Liver (tissue), 9 donors: ENCODE results near the gene ARHGEF4. TPM values are rescaled to one million over a fixed set of nuclear protein-coding genes. Genes with fewer than 3 reads are reported as not detected.

Experiments
- DNase-seq: peaks from one replicate; pipeline ENCODE4 v3.0.0-alpha.2; 2017; ENCODE audit warnings: low spot score
- H3K27ac ChIP-seq, 2 donors: one replicate each; pipeline ENCODE4 v1.7.0; 2013; ENCODE audit warnings: inconsistent platforms in 2 of 2, low read length in 2 of 2, control low read depth in 1 of 2, low read depth in 1 of 2, mild to moderate bottlenecking in 1 of 2
- H3K27me3 ChIP-seq, 4 donors: one replicate each; pipeline versions ENCODE4 v1.6.1 to v1.7.0; 2013; ENCODE audit warnings: low read length in 3 of 4, inconsistent platforms in 1 of 4, mild to moderate bottlenecking in 1 of 4, moderate library complexity in 1 of 4; ENCODE audit not compliant: control insufficient read depth in 4 of 4, insufficient read depth in 4 of 4
- H3K36me3 ChIP-seq, 4 donors: one replicate each; pipeline versions ENCODE4 v1.6.1 to v1.7.0; 2013; ENCODE audit warnings: low read length in 3 of 4, mild to moderate bottlenecking in 3 of 4, low read depth in 1 of 4, moderate library complexity in 1 of 4; ENCODE audit not compliant: control insufficient read depth in 4 of 4, insufficient read depth in 3 of 4
- H3K4me1 ChIP-seq, 4 donors: one replicate each; pipeline versions ENCODE4 v1.6.1 to v1.7.0; 2013; ENCODE audit warnings: low read length in 3 of 4, mild to moderate bottlenecking in 3 of 4, moderate library complexity in 1 of 4; ENCODE audit not compliant: control insufficient read depth in 4 of 4, insufficient read depth in 4 of 4
- H3K4me3 ChIP-seq, 3 donors: one replicate each; pipeline versions ENCODE4 v1.6.1 to v1.7.0; 2013; ENCODE audit warnings: low read length in 3 of 3, control low read depth in 1 of 3, low read depth in 1 of 3, mild to moderate bottlenecking in 1 of 3
- H3K9ac ChIP-seq, 2 donors: one replicate each; pipeline ENCODE4 v1.7.0; 2013; ENCODE audit warnings: low read length in 2 of 2, mild to moderate bottlenecking in 2 of 2, moderate library complexity in 2 of 2, control low read depth in 1 of 2, low read depth in 1 of 2
- H3K9me3 ChIP-seq, 4 donors: one replicate each; pipeline versions ENCODE4 v1.6.1 to v1.7.0; 2013; ENCODE audit warnings: low read length in 3 of 4; ENCODE audit not compliant: control insufficient read depth in 4 of 4
- EGR1 ChIP-seq, 2 donors: IDR thresholded peaks; 2 replicates each; pipeline ENCODE4 v1.6.1; 2016 to 2018; ENCODE audit warnings: antibody characterized with exemption in 2 of 2, low read depth in 2 of 2
- FOXA1 ChIP-seq: IDR thresholded peaks from 2 replicates; pipeline ENCODE4 v1.6.1; 2016; ENCODE audit warnings: antibody characterized with exemption
- FOXA2 ChIP-seq: IDR thresholded peaks from 2 replicates; pipeline ENCODE4 v1.6.1; 2016; ENCODE audit warnings: antibody characterized with exemption
- GABPA ChIP-seq, 2 donors: IDR thresholded peaks in 1 of 2; conservative IDR thresholded peaks in 1 of 2; 2 replicates each; pipeline ENCODE4 v1.6.1; 2016; ENCODE audit warnings: antibody characterized with exemption in 2 of 2, mild to moderate bottlenecking in 1 of 2, moderate library complexity in 1 of 2
- HNF4A ChIP-seq, 2 donors: conservative IDR thresholded peaks; 2 replicates each; pipeline ENCODE4 v1.6.1; 2016; ENCODE audit warnings: antibody characterized with exemption in 2 of 2, mild to moderate bottlenecking in 2 of 2
- HNF4G ChIP-seq: IDR thresholded peaks from 2 replicates; pipeline ENCODE4 v1.6.1; 2016; ENCODE audit warnings: antibody characterized with exemption
- JUND ChIP-seq, 2 donors: IDR thresholded peaks; 2 replicates each; pipeline ENCODE4 v1.6.1; 2016; ENCODE audit warnings: antibody characterized with exemption in 2 of 2
- NR2F2 ChIP-seq: IDR thresholded peaks from 2 replicates; pipeline ENCODE4 v1.6.1; 2016; ENCODE audit warnings: antibody characterized with exemption
- RAD21 ChIP-seq, 2 donors: IDR thresholded peaks; 2 replicates each; pipeline ENCODE4 v1.6.1; 2016; ENCODE audit warnings: antibody characterized with exemption in 2 of 2, mild to moderate bottlenecking in 2 of 2
- RXRA ChIP-seq, 2 donors: IDR thresholded peaks; 2 replicates each; pipeline ENCODE4 v1.6.1; 2017 to 2018; ENCODE audit warnings: antibody characterized with exemption in 2 of 2, mild to moderate bottlenecking in 1 of 2
- SP1 ChIP-seq: IDR thresholded peaks from 2 replicates; pipeline ENCODE4 v1.6.1; 2018; ENCODE audit warnings: antibody characterized with exemption, mild to moderate bottlenecking
- TAF1 ChIP-seq: conservative IDR thresholded peaks from 2 replicates; pipeline ENCODE4 v1.6.1; 2016; ENCODE audit warnings: antibody characterized with exemption, mild to moderate bottlenecking
- YY1 ChIP-seq: IDR thresholded peaks from 2 replicates; pipeline ENCODE4 v1.6.1; 2016; ENCODE audit warnings: antibody characterized with exemption, mild to moderate bottlenecking
- WGBS: extraction: QIAGEN DNeasy Blood & Tissue Kit; methylation state at CpG from one replicate; pipeline ENCODE4 v1.1.7; 2013; 5-methylcytosine and 5-hydroxymethylcytosine counted together
- polyA plus RNA-seq, 2 donors: library from polyadenylated mRNA; stranded (reverse) in 1 of 2; unstranded in 1 of 2; fragments of 200-250 nt in 1 of 2; fragments of >200 nt in 1 of 2; fragmentation: Nextera tagmentation in 1 of 2; extraction: Ambion mirVana in 1 of 2; gene quantifications; one replicate each; pipeline versions ENCODE4 v1.2.1 to v1.2.3, GENCODE V29; 2013 to 2015
- total RNA-seq, 2 donors: library from RNA; depleted of rRNA; stranded (reverse); fragments of >200 nt; gene quantifications; one replicate each; pipeline ENCODE4 v1.2.3, GENCODE V29; 2014
- TF ChIP-seq, protein P1 (sequence below): IDR thresholded peaks from 2 replicates; pipeline ENCODE4 v1.6.1; 2016; ENCODE audit warnings: antibody characterized with exemption
- TF ChIP-seq, protein P2 (sequence below): IDR thresholded peaks from 2 replicates; pipeline ENCODE4 v1.6.1; 2016; ENCODE audit warnings: antibody characterized with exemption
- TF ChIP-seq, protein P3 (sequence below): fragments of 150-350 bp; IDR thresholded peaks from 2 replicates; pipeline ENCODE4 v1.5.1; 2017; ENCODE audit warnings: improper control_type of control experiment, low read depth, low read length; ENCODE audit not compliant: missing input control
- TF ChIP-seq, protein P4 (sequence below): IDR thresholded peaks from 2 replicates; pipeline ENCODE4 v1.6.1; 2016; ENCODE audit warnings: antibody characterized with exemption
- donor health status: healthy.
- donor health status: healthy.
- donor health status: healthy.
- donor health status: healthy.
- donor health status: healthy.

ARHGEF4 gene
- total and polyA plus RNA-seq, 4 donors: 0.08 TPM; not detected in 2

DNA sequence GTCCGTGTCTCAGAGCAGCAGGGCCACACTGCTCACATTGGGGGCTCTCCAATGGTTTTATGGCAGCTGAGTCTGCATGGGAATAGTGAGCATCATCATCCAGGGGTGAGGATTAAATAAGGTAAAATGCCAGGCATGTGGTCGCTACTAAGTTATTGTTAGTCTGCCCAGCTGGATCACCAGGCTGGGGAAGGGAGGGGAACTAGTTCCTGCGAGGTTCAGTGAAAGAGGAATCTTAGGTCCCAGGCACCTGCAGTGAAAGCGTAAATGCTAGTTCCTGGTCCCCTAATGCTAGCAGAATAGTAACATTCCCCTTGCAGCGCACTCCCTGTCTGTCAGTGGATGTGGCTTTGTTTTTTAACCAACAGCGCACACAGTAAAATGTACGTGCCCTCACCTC, 60.1 kb downstream of the ARHGEF4 start:
- TF ChIP-seq HNF4A (conservative IDR thresholded peaks at IDR 0.05) (no peak), RXRA (IDR thresholded peaks at IDR 0.05) (no peak), GABPA (IDR thresholded peaks at IDR 0.05 in 1 of 2, conservative IDR thresholded peaks at IDR 0.05 in 1 of 2) (no peak), EGR1 (IDR thresholded peaks at IDR 0.05; ENCODE audit: low read depth in 2 of 2) (no peak), FOXA1 (no peak), TAF1 (no peak), SP1 (no peak), JUND (IDR thresholded peaks at IDR 0.05) (no peak), FOXA2 (no peak), YY1 (no peak)
- TF ChIP-seq, protein P1, sequence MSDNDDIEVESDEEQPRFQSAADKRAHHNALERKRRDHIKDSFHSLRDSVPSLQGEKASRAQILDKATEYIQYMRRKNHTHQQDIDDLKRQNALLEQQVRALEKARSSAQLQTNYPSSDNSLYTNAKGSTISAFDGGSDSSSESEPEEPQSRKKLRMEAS: no peak
- TF ChIP-seq, protein P2, sequence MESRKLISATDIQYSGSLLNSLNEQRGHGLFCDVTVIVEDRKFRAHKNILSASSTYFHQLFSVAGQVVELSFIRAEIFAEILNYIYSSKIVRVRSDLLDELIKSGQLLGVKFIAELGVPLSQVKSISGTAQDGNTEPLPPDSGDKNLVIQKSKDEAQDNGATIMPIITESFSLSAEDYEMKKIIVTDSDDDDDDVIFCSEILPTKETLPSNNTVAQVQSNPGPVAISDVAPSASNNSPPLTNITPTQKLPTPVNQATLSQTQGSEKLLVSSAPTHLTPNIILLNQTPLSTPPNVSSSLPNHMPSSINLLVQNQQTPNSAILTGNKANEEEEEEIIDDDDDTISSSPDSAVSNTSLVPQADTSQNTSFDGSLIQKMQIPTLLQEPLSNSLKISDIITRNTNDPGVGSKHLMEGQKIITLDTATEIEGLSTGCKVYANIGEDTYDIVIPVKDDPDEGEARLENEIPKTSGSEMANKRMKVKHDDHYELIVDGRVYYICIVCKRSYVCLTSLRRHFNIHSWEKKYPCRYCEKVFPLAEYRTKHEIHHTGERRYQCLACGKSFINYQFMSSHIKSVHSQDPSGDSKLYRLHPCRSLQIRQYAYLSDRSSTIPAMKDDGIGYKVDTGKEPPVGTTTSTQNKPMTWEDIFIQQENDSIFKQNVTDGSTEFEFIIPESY: no peak
- TF ChIP-seq, protein P3, sequence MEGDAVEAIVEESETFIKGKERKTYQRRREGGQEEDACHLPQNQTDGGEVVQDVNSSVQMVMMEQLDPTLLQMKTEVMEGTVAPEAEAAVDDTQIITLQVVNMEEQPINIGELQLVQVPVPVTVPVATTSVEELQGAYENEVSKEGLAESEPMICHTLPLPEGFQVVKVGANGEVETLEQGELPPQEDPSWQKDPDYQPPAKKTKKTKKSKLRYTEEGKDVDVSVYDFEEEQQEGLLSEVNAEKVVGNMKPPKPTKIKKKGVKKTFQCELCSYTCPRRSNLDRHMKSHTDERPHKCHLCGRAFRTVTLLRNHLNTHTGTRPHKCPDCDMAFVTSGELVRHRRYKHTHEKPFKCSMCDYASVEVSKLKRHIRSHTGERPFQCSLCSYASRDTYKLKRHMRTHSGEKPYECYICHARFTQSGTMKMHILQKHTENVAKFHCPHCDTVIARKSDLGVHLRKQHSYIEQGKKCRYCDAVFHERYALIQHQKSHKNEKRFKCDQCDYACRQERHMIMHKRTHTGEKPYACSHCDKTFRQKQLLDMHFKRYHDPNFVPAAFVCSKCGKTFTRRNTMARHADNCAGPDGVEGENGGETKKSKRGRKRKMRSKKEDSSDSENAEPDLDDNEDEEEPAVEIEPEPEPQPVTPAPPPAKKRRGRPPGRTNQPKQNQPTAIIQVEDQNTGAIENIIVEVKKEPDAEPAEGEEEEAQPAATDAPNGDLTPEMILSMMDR: no peak
- TF ChIP-seq, protein P4, sequence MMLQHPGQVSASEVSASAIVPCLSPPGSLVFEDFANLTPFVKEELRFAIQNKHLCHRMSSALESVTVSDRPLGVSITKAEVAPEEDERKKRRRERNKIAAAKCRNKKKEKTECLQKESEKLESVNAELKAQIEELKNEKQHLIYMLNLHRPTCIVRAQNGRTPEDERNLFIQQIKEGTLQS: no peak
- H3K36me3 ChIP-seq: no peaks in the 10 kb centered on the region
- no peak overlapping the region for H3K4me3 ChIP-seq
- H3K27me3 ChIP-seq: no peaks in the 10 kb centered on the region
- DNase-seq: no peak
- H3K27ac ChIP-seq: no peak overlapping the region
- H3K9me3 ChIP-seq: no peaks in the 10 kb centered on the region
- no peaks in the 10 kb centered on the region for H3K4me1 ChIP-seq
- 88% methylated on average over 7 of the region's 7 CpGs for WGBS
- no peak overlapping the region for H3K9ac ChIP-seq

DNA sequence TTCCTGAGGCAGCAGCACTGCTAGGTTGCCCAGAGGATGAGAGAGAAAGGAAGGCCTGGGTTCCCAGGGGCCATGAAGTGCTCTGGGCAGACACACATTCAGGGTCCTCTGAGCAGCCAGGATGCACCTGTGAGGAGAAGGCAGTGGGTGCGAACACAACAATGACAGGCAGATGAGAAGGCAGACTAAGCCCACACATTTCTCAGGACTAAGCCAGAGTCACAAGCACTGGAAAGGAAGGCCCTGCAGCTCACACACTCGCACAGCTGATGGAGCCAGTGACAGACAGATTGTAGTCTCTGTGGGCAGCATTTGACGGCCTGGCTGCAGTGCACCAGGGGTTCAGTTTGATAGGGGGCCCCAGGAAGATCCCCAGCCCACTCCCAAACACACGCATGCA, 61.8 kb downstream of the ARHGEF4 start:
- TF ChIP-seq YY1: no peak
- no peak for TF ChIP-seq NR2F2
- no peak for TF ChIP-seq FOXA1
- TF ChIP-seq EGR1 (IDR thresholded peaks at IDR 0.05; ENCODE audit: low read depth in 2 of 2): no peak
- no peak for TF ChIP-seq HNF4G
- TF ChIP-seq, protein P1: no peak
- no peak for TF ChIP-seq HNF4A (conservative IDR thresholded peaks at IDR 0.05)
- no peak for TF ChIP-seq FOXA2
- no peak for TF ChIP-seq SP1
- no peak for TF ChIP-seq RAD21 (IDR thresholded peaks at IDR 0.05)
- 79% methylated on average over 4 of the region's 4 CpGs for WGBS
- no peaks in the 10 kb centered on the region for H3K4me1 ChIP-seq
- H3K36me3 ChIP-seq: no peaks in the 10 kb centered on the region
- no peaks in the 10 kb centered on the region for H3K27me3 ChIP-seq
- H3K27ac ChIP-seq: no peak overlapping the region
- DNase-seq: no peak
- H3K9ac ChIP-seq: no peak overlapping the region
- no peaks in the 10 kb centered on the region for H3K9me3 ChIP-seq
- H3K4me3 ChIP-seq: no peak overlapping the region
